GM12878 (cell line): ENCODE data around the gene PCGF6. TPM values are rescaled to one million over a fixed set of nuclear protein-coding genes. Genes with fewer than 3 reads are reported as not detected.
A peak's percentile ranks its signal among the peaks of the same experiment; 100 is the strongest.

Source experiments
- CHD4 ChIP-seq: fragments of 200-600 bp; sonication (generic); IDR thresholded peaks from 2 replicates; pipeline ENCODE4 v1.6.1; 2016; ENCODE audit warnings: mild to moderate bottlenecking
- E2F8 ChIP-seq: fragments of 450-650 bp; IDR thresholded peaks from 2 replicates; pipeline ENCODE4 v1.6.1; 2018; ENCODE audit warnings: mild to moderate bottlenecking, low read depth, moderate library complexity; ENCODE audit not compliant: partially characterized antibody
- E4F1 ChIP-seq: fragments of 450-650 bp; IDR thresholded peaks from 2 replicates; pipeline ENCODE4 v1.6.1; 2018; ENCODE audit warnings: borderline replicate concordance, mild to moderate bottlenecking; ENCODE audit not compliant: partially characterized antibody
- KLF5 ChIP-seq: fragments of 450-650 bp; IDR thresholded peaks from 2 replicates; pipeline ENCODE4 v1.6.1; 2014; ENCODE audit warnings: mild to moderate bottlenecking; ENCODE audit not compliant: partially characterized antibody
- MYC ChIP-seq: IDR thresholded peaks from 2 replicates; pipeline ENCODE4 v1.6.1; 2011; ENCODE audit warnings: mild to moderate bottlenecking, low read length, moderate library complexity, inconsistent platforms; ENCODE audit not compliant: insufficient read depth, insufficient replicate concordance, insufficient read length, severe bottlenecking
- NFYA ChIP-seq: IDR thresholded peaks from 2 replicates; pipeline ENCODE4 v1.6.1; 2011; ENCODE audit warnings: low read depth, mild to moderate bottlenecking, low read length, improper control_type of control experiment, borderline replicate concordance
- NR2F1 ChIP-seq: fragments of 450-650 bp; conservative IDR thresholded peaks from 2 replicates; pipeline ENCODE4 v1.6.1; 2017; ENCODE audit warnings: mild to moderate bottlenecking
- PML ChIP-seq: IDR thresholded peaks from 2 replicates; pipeline ENCODE4 v1.6.1; 2012; ENCODE audit warnings: low read length, inconsistent platforms
- RELA ChIP-seq: fragments of 450-650 bp; IDR thresholded peaks from 2 replicates; pipeline ENCODE4 v1.8.0; 2014; ENCODE audit warnings: borderline replicate concordance; ENCODE audit not compliant: partially characterized antibody
- RFX5 ChIP-seq: IDR thresholded peaks from 2 replicates; pipeline ENCODE4 v1.6.1; 2011; ENCODE audit warnings: low read depth, low read length, improper control_type of control experiment
- RUNX3 ChIP-seq: IDR thresholded peaks from 2 replicates; pipeline ENCODE4 v1.6.1; 2012; ENCODE audit warnings: low read length, inconsistent platforms
- SMAD1 ChIP-seq: fragments of 450-650 bp; IDR thresholded peaks from 2 replicates; pipeline ENCODE4 v1.6.1; 2018; ENCODE audit warnings: mild to moderate bottlenecking, low read depth; ENCODE audit not compliant: partially characterized antibody
- SPI1 ChIP-seq: IDR thresholded peaks from 2 replicates; pipeline ENCODE4 v1.6.1; 2011; ENCODE audit warnings: low read depth, mild to moderate bottlenecking, low read length, moderate library complexity, borderline replicate concordance; ENCODE audit not compliant: insufficient read depth
- SRF ChIP-seq, 2 experiments: IDR thresholded peaks; 2 replicates each; pipeline ENCODE4 v1.6.1; 2011; ENCODE audit warnings: low read depth in 2 of 2, low read length in 2 of 2, mild to moderate bottlenecking in 1 of 2, moderate library complexity in 1 of 2
- TARDBP ChIP-seq: IDR thresholded peaks from 2 replicates; pipeline ENCODE4 v1.6.1; 2016; ENCODE audit warnings: borderline replicate concordance
- TCF3 ChIP-seq: IDR thresholded peaks from 2 replicates; pipeline ENCODE4 v1.6.1; 2012; ENCODE audit warnings: low read depth, mild to moderate bottlenecking, low read length, borderline replicate concordance; ENCODE audit not compliant: insufficient read depth
- ZBTB33 ChIP-seq: fragments of 450-650 bp; IDR thresholded peaks from 2 replicates; pipeline ENCODE4 v1.6.1; 2017; ENCODE audit warnings: mild to moderate bottlenecking
- ZZZ3 ChIP-seq: IDR thresholded peaks from 2 replicates; pipeline ENCODE4 v1.6.1; 2011; ENCODE audit warnings: low read depth; ENCODE audit not compliant: control insufficient read depth, insufficient read length
- polyA plus RNA-seq, 11 experiments: library from polyadenylated mRNA; depleted of rRNA in 4 of 11; unstranded in 6 of 11; stranded (reverse) in 5 of 11; fragments of >200 nt; fragmentation: Nextera tagmentation in 4 of 11; fragmentation: Illumina TruSeq in 1 of 11; extraction: Ambion mirVana in 4 of 11; extraction: Trizol in 1 of 11; gene quantifications; 1 replicate in 1 of 11; 2 replicates in 10 of 11; pipeline versions ENCODE4 v1.2.1 to v1.2.3, GENCODE V29; 2011 to 2016; ENCODE audit warnings: inconsistent platforms in 2 of 11, missing spikeins in 2 of 11, low read depth in 1 of 11
- total RNA-seq, 4 experiments: library from RNA; depleted of rRNA in 3 of 4; stranded (reverse); fragments of >200 nt in 3 of 4; fragmentation: Illumina TruSeq in 1 of 4; extraction: Trizol in 1 of 4; gene quantifications; 2 replicates each; pipeline versions ENCODE4 v1.2.1 to v1.2.3, GENCODE V29; 2013 to 2021
- TF ChIP-seq, protein P1 (sequence below): fragments of 450-650 bp; IDR thresholded peaks from 2 replicates; pipeline ENCODE4 v1.6.1; 2017; ENCODE audit warnings: low read depth, mild to moderate bottlenecking, moderate library complexity
- TF ChIP-seq, protein P2 (sequence below): IDR thresholded peaks from 2 replicates; pipeline ENCODE4 v1.6.1; 2011; ENCODE audit warnings: low read depth, mild to moderate bottlenecking, low read length, moderate library complexity, borderline replicate concordance; ENCODE audit errors: extremely low read depth

PCGF6 gene
- total and polyA plus RNA-seq, 10 of the 15 experiments (the other 5 are each of a cell fraction or from before 2014, with no cell fraction given): 6.5 to 19.1 (median 12.7) TPM

GRCh38 chr10:103396067-103396788, 45.3 kb upstream of the PCGF6 start, which contains the start of the genes ATP5MK and PDCD11 (continued):
- peak; percentile 85 for TF ChIP-seq RUNX3
- TF ChIP-seq, protein P1, sequence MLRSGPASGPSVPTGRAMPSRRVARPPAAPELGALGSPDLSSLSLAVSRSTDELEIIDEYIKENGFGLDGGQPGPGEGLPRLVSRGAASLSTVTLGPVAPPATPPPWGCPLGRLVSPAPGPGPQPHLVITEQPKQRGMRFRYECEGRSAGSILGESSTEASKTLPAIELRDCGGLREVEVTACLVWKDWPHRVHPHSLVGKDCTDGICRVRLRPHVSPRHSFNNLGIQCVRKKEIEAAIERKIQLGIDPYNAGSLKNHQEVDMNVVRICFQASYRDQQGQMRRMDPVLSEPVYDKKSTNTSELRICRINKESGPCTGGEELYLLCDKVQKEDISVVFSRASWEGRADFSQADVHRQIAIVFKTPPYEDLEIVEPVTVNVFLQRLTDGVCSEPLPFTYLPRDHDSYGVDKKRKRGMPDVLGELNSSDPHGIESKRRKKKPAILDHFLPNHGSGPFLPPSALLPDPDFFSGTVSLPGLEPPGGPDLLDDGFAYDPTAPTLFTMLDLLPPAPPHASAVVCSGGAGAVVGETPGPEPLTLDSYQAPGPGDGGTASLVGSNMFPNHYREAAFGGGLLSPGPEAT: peak; percentile 64; the same call in 1 of the 2 replicates
- TF ChIP-seq PML: peak; percentile 89
- no peak for TF ChIP-seq NFYA
- no peak for TF ChIP-seq TARDBP
- TF ChIP-seq ZBTB33: no peak
- no peak for TF ChIP-seq ZZZ3
- TF ChIP-seq SPI1: peak; percentile 20; the same call in 1 of the 2 replicates
- TF ChIP-seq RELA: peak; percentile 42
- TF ChIP-seq CHD4: no peak
- TF ChIP-seq E2F8: peak; percentile 93
- peak; percentile 82 for TF ChIP-seq E4F1
- TF ChIP-seq, protein P2, sequence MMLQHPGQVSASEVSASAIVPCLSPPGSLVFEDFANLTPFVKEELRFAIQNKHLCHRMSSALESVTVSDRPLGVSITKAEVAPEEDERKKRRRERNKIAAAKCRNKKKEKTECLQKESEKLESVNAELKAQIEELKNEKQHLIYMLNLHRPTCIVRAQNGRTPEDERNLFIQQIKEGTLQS: no peak
- TF ChIP-seq SRF (IDR thresholded peaks at IDR 0.05; ENCODE audit: low read depth in 2 of 2, low read length in 2 of 2): no peak
- TF ChIP-seq TCF3: peak; percentile 95
- TF ChIP-seq SMAD1: no peak
- TF ChIP-seq RFX5: peak; percentile 60
- no peak for TF ChIP-seq MYC
- 0 out of 2 replicates have a peak, but pooled peaks have one; percentile 33 for TF ChIP-seq NR2F1
- TF ChIP-seq KLF5: peak; percentile 76
